Muscle layer of duodenum (tissue), 2 donors: ENCODE measurements around the gene FAM20C.
"Not testable (repeated sequence)": the region's sequence is repeated elsewhere in the genome, so short reads cannot be mapped to it uniquely, and the experiment has no call there.

Experiments used
- H3K27ac ChIP-seq: one replicate; pipeline ENCODE4 v1.7.0; 2013; ENCODE audit warnings: mild to moderate bottlenecking, low read length
- H3K27me3 ChIP-seq: one replicate; pipeline ENCODE4 v1.7.0; 2013; ENCODE audit warnings: low read depth, mild to moderate bottlenecking, control low read depth, low read length
- H3K36me3 ChIP-seq, 2 donors: one replicate each; pipeline ENCODE4 v1.7.0; 2013; ENCODE audit warnings: low read length in 2 of 2, control low read depth in 1 of 2, mild to moderate bottlenecking in 1 of 2; ENCODE audit not compliant: insufficient read depth in 2 of 2, control insufficient read depth in 1 of 2
- H3K4me1 ChIP-seq, 2 donors: one replicate each; pipeline ENCODE4 v1.7.0; 2013; ENCODE audit warnings: low read length in 2 of 2, mild to moderate bottlenecking in 2 of 2, control low read depth in 1 of 2, moderate library complexity in 1 of 2; ENCODE audit not compliant: insufficient read depth in 2 of 2, control insufficient read depth in 1 of 2
- H3K4me3 ChIP-seq, 2 donors: one replicate each; pipeline ENCODE4 v1.7.0; 2013; ENCODE audit warnings: low read length in 2 of 2, low read depth in 1 of 2, mild to moderate bottlenecking in 1 of 2
- H3K9me3 ChIP-seq, 2 donors: one replicate each; pipeline ENCODE4 v1.7.0; 2013; ENCODE audit warnings: low read length in 2 of 2, control low read depth in 1 of 2, mild to moderate bottlenecking in 1 of 2; ENCODE audit not compliant: control insufficient read depth in 1 of 2
- donor health status: healthy.

Gene FAM20C

GRCh38 chr7:261341-262250 is 69.2 kb downstream of the FAM20C start:
- Histone ChIP-seq H3K36me3 (peaks cover 16 to 45% of the 10 kb centered on the region in 2 donors), H3K9me3 (no peaks in the 10 kb centered on the region), H3K4me1 (no peaks in the 10 kb centered on the region), H3K4me3 (no peak overlapping the region), H3K27ac (no peak overlapping the region), H3K27me3 (no peaks in the 10 kb centered on the region)

DNA sequence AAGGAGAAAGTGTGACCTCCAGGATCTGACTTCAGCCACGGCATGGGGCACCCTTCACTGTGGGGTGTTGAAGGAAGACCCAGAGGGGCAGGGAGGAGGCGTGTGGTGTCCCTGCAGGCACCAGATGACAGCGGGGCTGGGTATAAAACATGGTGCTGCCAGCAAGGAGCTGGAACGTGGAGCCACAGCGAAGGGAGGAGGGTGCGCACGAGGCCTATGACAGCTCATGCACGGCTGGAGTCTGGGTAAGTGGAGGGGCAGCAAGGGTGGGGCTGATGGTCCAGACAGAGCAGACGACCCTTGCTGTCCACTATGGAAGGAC is 69.8 kb downstream of the FAM20C start:
- Histone ChIP-seq H3K27ac (no peak overlapping the region), H3K36me3 (peaks cover 10 to 39% of the 10 kb centered on the region in 2 donors), H3K4me3 (no peak overlapping the region), H3K9me3 (no peaks in the 10 kb centered on the region), H3K27me3 (no peaks in the 10 kb centered on the region), H3K4me1 (no peaks in the 10 kb centered on the region)

DNA sequence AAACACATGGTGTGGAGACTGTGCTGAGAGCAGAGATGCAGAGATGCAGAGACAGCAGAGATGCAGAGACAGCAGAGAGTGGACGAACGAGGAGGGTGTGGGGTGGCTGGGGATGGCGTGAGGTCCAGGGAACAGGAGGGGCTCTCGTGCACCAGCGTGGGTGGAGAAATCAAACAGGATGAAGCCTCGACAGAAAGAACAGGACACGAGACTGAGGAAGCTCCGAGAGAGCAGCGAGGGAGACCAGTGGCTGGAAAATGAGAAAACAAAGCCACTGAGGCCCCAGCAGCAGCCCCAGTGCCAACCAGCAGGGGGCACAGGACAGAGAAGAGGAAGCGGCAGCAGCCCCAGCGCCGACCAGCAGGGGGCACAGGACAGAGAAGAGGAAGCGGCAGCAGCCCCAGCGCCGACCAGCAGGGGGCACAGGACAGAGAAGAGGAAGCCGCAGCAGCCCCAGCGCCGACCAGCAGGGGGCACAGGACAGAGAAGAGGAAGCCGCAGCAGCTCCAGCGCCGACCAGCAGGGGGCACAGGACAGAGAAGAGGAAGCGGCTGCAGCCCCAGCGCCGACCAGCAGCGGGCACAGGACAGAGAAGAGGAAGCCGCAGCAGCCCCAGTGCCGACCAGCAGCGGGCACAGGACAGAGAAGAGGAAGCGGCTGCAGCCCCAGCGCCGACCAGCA is 70.4 kb downstream of the FAM20C start:
- H3K36me3 ChIP-seq = peaks cover 10 to 35% of the 10 kb centered on the region in 2 donors
- not testable (repeated sequence) for H3K4me3 ChIP-seq, H3K27ac ChIP-seq, H3K9me3 ChIP-seq, H3K27me3 ChIP-seq, H3K4me1 ChIP-seq

GRCh38 chr7:263483-264351 is 71.3 kb downstream of the FAM20C start:
- not testable (repeated sequence) for H3K4me3 ChIP-seq, H3K4me1 ChIP-seq, H3K27me3 ChIP-seq, H3K9me3 ChIP-seq, H3K27ac ChIP-seq
- H3K36me3 ChIP-seq = peaks cover 6 to 31% of the 10 kb centered on the region in 2 donors

- Histone ChIP-seq H3K36me3 (peaks cover 0 to 22% of the 10 kb centered on the region in 2 donors), H3K4me1 (no peaks in the 10 kb centered on the region), H3K9me3 (no peaks in the 10 kb centered on the region), H3K27me3 (no peaks in the 10 kb centered on the region), H3K27ac (no peak overlapping the region), H3K4me3 (no peak overlapping the region)
These were observed 72.3 kb downstream of the FAM20C start for GRCh38 chr7:264541-265191.

DNA sequence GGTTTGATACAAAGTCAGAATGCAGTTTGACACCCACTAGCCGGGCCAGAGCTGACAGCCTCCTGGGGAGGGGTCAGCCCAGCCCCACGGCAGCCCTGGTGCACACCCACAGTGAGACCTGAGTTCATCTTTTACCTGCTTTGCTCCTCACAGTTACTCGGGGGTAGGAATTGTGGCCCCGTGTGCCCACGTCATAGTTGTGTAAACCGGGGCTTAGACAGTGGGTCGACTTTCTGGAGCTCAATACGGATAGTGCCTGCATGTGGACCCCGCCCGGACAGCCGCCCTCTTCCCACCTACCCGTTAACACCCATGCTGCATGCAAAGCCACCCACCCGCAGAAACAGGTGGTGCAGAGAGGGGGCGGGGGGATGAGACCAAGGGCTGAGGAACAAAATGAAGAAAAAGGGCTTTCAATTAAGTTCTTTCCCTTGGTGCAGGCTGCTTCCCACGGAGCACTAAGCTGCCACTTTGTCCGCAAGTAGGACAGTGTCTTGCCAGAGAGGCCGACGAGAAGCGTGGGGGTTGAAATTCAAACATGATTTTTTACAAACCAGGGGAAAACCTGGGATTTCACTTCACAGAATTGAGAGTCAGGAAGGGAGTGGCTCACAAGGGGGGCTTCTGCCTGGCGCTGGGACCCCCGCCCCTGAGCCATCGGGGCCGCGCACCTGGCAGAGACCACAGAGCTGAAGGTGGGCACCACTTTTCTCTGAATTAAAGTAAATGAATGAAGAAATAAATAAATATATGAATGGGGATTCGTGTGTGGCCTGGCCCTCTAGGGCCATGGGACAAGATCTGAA is 73.0 kb downstream of the FAM20C start:
- no peak overlapping the region for H3K4me3 ChIP-seq
- H3K4me1 ChIP-seq = no peaks in the 10 kb centered on the region
- no peaks in the 10 kb centered on the region for H3K9me3 ChIP-seq
- H3K36me3 ChIP-seq = peaks cover 0 to 15% of the 10 kb centered on the region in 2 donors
- H3K27me3 ChIP-seq = no peaks in the 10 kb centered on the region
- H3K27ac ChIP-seq = no peak overlapping the region

DNA sequence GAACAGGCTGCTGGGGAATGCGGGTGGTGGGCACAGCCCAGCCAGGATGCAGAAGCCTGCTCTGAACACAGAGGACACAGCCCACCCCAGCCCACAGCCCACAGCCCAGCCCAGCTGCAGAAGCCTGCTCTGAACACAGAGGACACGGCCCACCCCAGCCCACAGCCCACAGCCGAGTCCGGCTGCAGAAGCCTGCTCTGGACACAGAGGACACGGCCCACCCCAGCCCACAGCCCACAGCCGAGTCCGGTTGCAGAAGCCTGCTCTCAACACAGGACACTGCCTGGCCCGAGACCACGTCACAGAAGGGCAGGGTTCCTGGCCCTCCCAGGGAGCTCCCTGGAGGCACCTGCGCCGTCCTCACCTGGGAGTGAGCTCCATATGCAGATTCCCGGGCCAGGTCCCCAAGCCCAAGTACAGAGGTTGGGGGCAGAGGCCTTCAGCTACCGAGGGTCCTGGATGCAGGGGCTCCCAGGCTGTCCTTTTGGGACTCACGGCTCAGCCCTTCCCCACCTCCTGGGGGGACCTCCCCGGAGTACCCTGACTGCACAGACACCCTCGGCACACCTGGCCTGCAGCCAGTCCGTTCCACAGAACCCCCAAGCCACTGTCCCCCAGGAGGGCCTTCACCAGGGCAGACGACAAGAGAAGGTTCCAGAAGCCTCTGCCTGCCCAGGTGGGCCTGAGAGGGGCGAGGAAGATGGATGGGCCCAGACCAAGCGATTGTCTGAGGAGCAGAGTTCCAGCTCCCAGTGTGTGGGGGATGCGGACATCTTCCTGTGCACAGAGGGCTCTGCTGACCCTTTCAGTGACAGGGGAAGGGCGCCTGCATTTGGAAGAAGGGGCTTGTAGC is 73.9 kb downstream of the FAM20C start:
- Histone ChIP-seq H3K4me1 (no peaks in the 10 kb centered on the region), H3K27me3 (no peaks in the 10 kb centered on the region), H3K4me3 (no peak overlapping the region), H3K9me3 (no peaks in the 10 kb centered on the region), H3K36me3 (peaks cover 0 to 6% of the 10 kb centered on the region in 2 donors), H3K27ac (no peak overlapping the region)

GRCh38 chr7:266851-267840 is 74.8 kb downstream of the FAM20C start:
- Histone ChIP-seq H3K9me3 (no peaks in the 10 kb centered on the region), H3K27me3 (no peaks in the 10 kb centered on the region), H3K27ac (no peak overlapping the region)

GRCh38 chr7:268991-269390 is 76.6 kb downstream of the FAM20C start:
- Histone ChIP-seq H3K27me3 (no peaks in the 10 kb centered on the region), H3K9me3 (peaks cover 0 to 8% of the 10 kb centered on the region in 2 donors), H3K4me3 (no peak overlapping the region), H3K4me1 (no peaks in the 10 kb centered on the region), H3K27ac (no peak overlapping the region), H3K36me3 (no peaks in the 10 kb centered on the region)

More at GRCh38 chr7:266851-267840, 74.8 kb downstream of the FAM20C start:
- H3K4me1 ChIP-seq = no peaks in the 10 kb centered on the region
- H3K4me3 ChIP-seq = no peak overlapping the region
- no peaks in the 10 kb centered on the region for H3K36me3 ChIP-seq
